ENCODE data around the gene GSG1L2. TPM values are rescaled to one million over a fixed set of nuclear protein-coding genes. Genes with fewer than 3 reads are reported as not detected.

The GSG1L2 gene
- total and polyA plus RNA-seq, 2 experiments from 2014 or later: not detected

DNA sequence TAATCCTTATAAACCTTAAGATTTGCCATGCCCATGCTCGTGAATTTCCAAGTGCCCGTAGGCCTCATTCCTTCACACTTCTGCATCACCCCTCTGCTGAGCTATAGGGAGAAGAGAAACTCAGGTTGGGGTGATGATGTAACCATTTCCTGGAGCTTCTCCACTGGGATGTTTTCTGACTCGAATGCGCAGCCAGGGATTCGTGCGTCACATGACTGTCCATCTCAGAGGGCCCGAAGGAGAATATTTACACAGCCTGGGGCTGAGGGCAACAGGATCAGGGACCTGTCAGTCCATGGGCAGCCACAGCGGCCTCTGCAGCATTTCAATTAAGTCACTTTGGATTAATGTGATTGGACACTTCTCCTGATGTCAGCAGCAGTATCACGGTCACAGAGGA, 8.7 kb downstream of the GSG1L2 start:
- H3K9me2 ChIP-seq (ENCODE audit: insufficient read depth): no peaks in the 10 kb centered on the region
- Mint-ChIP-seq H3K36me3 (ENCODE audit: low read depth) (no peaks in the 10 kb centered on the region), H3K27ac (no peak overlapping the region), H3K9me3 (peaks cover 4% of the 10 kb centered on the region), H3K4me1 (peaks cover 3% of the 10 kb centered on the region), H3K4me3 (no peak overlapping the region), H3K27me3 (ENCODE audit: insufficient read depth, low read depth, poor library complexity) (peaks cover 6% of the 10 kb centered on the region)
- no peaks in the 10 kb centered on the region for H3K79me2 ChIP-seq (replicated peaks; ENCODE audit: insufficient read depth)
- TF ChIP-seq STAT1 (IDR thresholded peaks at IDR 0.05; ENCODE audit: unreplicated experiment) (no peak), ZNF114 (CRISPR knock-in tag; IDR thresholded peaks at IDR 0.05) (no peak), POLR2AphosphoS5 (IDR thresholded peaks at IDR 0.05; ENCODE audit: low read depth) (no peak), ZNF331 (CRISPR knock-in tag; IDR thresholded peaks at IDR 0.05; ENCODE audit: low read depth) (no peak), CREB1 (CRISPR knock-in tag; IDR thresholded peaks at IDR 0.05; ENCODE audit: low read depth) (no peak), NANOG (IDR thresholded peaks at IDR 0.05; ENCODE audit: borderline replicate concordance) (no peak), EZH2phosphoT487 (IDR thresholded peaks at IDR 0.05; ENCODE audit: unreplicated experiment) (no peak), JUNB (IDR thresholded peaks at IDR 0.05; ENCODE audit: unreplicated experiment) (no peak)
- TF ChIP-seq, protein P1, sequence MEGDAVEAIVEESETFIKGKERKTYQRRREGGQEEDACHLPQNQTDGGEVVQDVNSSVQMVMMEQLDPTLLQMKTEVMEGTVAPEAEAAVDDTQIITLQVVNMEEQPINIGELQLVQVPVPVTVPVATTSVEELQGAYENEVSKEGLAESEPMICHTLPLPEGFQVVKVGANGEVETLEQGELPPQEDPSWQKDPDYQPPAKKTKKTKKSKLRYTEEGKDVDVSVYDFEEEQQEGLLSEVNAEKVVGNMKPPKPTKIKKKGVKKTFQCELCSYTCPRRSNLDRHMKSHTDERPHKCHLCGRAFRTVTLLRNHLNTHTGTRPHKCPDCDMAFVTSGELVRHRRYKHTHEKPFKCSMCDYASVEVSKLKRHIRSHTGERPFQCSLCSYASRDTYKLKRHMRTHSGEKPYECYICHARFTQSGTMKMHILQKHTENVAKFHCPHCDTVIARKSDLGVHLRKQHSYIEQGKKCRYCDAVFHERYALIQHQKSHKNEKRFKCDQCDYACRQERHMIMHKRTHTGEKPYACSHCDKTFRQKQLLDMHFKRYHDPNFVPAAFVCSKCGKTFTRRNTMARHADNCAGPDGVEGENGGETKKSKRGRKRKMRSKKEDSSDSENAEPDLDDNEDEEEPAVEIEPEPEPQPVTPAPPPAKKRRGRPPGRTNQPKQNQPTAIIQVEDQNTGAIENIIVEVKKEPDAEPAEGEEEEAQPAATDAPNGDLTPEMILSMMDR (conservative IDR thresholded peaks at IDR 0.05; ENCODE audit: low read depth in 2 of 2): no peak
- TF ChIP-seq, protein P2, sequence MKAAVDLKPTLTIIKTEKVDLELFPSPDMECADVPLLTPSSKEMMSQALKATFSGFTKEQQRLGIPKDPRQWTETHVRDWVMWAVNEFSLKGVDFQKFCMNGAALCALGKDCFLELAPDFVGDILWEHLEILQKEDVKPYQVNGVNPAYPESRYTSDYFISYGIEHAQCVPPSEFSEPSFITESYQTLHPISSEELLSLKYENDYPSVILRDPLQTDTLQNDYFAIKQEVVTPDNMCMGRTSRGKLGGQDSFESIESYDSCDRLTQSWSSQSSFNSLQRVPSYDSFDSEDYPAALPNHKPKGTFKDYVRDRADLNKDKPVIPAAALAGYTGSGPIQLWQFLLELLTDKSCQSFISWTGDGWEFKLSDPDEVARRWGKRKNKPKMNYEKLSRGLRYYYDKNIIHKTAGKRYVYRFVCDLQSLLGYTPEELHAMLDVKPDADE (IDR thresholded peaks at IDR 0.05): no peak
- TF ChIP-seq, protein P3, sequence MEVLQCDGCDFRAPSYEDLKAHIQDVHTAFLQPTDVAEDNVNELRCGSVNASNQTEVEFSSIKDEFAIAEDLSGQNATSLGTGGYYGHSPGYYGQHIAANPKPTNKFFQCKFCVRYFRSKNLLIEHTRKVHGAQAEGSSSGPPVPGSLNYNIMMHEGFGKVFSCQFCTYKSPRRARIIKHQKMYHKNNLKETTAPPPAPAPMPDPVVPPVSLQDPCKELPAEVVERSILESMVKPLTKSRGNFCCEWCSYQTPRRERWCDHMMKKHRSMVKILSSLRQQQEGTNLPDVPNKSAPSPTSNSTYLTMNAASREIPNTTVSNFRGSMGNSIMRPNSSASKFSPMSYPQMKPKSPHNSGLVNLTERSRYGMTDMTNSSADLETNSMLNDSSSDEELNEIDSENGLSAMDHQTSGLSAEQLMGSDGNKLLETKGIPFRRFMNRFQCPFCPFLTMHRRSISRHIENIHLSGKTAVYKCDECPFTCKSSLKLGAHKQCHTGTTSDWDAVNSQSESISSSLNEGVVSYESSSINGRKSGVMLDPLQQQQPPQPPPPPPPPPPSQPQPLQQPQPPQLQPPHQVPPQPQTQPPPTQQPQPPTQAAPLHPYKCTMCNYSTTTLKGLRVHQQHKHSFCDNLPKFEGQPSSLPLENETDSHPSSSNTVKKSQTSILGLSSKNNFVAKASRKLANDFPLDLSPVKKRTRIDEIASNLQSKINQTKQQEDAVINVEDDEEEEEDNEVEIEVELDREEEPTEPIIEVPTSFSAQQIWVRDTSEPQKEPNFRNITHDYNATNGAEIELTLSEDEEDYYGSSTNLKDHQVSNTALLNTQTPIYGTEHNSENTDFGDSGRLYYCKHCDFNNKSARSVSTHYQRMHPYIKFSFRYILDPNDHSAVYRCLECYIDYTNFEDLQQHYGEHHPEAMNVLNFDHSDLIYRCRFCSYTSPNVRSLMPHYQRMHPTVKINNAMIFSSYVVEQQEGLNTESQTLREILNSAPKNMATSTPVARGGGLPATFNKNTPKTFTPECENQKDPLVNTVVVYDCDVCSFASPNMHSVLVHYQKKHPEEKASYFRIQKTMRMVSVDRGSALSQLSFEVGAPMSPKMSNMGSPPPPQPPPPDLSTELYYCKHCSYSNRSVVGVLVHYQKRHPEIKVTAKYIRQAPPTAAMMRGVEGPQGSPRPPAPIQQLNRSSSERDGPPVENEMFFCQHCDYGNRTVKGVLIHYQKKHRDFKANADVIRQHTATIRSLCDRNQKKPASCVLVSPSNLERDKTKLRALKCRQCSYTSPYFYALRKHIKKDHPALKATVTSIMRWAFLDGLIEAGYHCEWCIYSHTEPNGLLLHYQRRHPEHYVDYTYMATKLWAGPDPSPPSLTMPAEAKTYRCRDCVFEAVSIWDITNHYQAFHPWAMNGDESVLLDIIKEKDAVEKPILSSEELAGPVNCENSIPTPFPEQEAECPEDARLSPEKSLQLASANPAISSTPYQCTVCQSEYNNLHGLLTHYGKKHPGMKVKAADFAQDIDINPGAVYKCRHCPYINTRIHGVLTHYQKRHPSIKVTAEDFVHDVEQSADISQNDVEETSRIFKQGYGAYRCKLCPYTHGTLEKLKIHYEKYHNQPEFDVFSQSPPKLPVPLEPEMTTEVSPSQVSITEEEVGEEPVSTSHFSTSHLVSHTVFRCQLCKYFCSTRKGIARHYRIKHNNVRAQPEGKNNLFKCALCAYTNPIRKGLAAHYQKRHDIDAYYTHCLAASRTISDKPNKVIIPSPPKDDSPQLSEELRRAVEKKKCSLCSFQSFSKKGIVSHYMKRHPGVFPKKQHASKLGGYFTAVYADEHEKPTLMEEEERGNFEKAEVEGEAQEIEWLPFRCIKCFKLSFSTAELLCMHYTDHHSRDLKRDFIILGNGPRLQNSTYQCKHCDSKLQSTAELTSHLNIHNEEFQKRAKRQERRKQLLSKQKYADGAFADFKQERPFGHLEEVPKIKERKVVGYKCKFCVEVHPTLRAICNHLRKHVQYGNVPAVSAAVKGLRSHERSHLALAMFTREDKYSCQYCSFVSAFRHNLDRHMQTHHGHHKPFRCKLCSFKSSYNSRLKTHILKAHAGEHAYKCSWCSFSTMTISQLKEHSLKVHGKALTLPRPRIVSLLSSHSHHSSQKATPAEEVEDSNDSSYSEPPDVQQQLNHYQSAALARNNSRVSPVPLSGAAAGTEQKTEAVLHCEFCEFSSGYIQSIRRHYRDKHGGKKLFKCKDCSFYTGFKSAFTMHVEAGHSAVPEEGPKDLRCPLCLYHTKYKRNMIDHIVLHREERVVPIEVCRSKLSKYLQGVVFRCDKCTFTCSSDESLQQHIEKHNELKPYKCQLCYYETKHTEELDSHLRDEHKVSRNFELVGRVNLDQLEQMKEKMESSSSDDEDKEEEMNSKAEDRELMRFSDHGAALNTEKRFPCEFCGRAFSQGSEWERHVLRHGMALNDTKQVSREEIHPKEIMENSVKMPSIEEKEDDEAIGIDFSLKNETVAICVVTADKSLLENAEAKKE (CRISPR knock-in tag; IDR thresholded peaks at IDR 0.05): no peak
- H2AFZ ChIP-seq: no peak overlapping the region
- DNase-seq (ENCODE audit: low spot score): no peak
- H4K20me1 ChIP-seq (replicated peaks; ENCODE audit: insufficient read depth): no peaks in the 10 kb centered on the region
- H3K4me3 ChIP-seq: no peak overlapping the region
- H3F3A ChIP-seq (replicated peaks; ENCODE audit: low read depth): no peaks in the 10 kb centered on the region
- H3K27ac ChIP-seq (ENCODE audit: low read depth): no peak overlapping the region
- H3K27me3 ChIP-seq (ENCODE audit: insufficient read depth): no peaks in the 10 kb centered on the region
- no peaks in the 10 kb centered on the region for H3K36me3 ChIP-seq (ENCODE audit: insufficient read depth)
- ATAC-seq: no peak
- H3K4me1 ChIP-seq (ENCODE audit: insufficient read depth): no peaks in the 10 kb centered on the region; the same call in 1 of the 2 replicates
- H3K4me2 ChIP-seq: no peak overlapping the region

Measured in GM23338 (cell line).